Activated T-helper 2 cell treated with anti-CD3 and anti-CD28 coated beads, Interferon-gamma antibody, Interleukin-2, Interleukin-4, amounts not matched to agents 10 μg/mL and 5 μg/mL and 100 μg/mL, durations not matched to agents 14 hours and 24 hours and 36 hours (primary cell): ENCODE measurements around the gene NELL1. TPM values are rescaled to one million over a fixed set of nuclear protein-coding genes. Genes with fewer than 3 reads are reported as not detected.

Source experiments
- DNase-seq: peaks from one replicate; pipeline ENCODE4 v3.0.0; 2021; ENCODE audit warnings: low spot score
- H3K27ac Mint-ChIP-seq: one replicate; pipeline ENCODE4 v1.8.0; 2021; ENCODE audit warnings: mixed read lengths
- H3K27me3 Mint-ChIP-seq: one replicate; pipeline ENCODE4 v1.8.0; 2021; ENCODE audit warnings: low read depth, mixed read lengths
- H3K36me3 Mint-ChIP-seq: one replicate; pipeline ENCODE4 v1.8.0; 2021; ENCODE audit warnings: low read depth, mixed read lengths
- H3K4me1 Mint-ChIP-seq: one replicate; pipeline ENCODE4 v1.8.0; 2021; ENCODE audit warnings: low read depth, mixed read lengths
- H3K4me3 Mint-ChIP-seq: one replicate; pipeline ENCODE4 v1.8.0; 2021; ENCODE audit warnings: low read depth, mild to moderate bottlenecking, moderate library complexity, mixed read lengths
- H3K9me3 Mint-ChIP-seq: one replicate; pipeline ENCODE4 v1.8.0; 2021; ENCODE audit warnings: mixed read lengths
- intact Hi-C: fragments of 100-400 bp; cut with micrococcal nuclease; formaldehyde crosslinking; loops from one replicate; pipeline ENCODE4 v1.15.1; 2023
- total RNA-seq: library from RNA; stranded (reverse); gene quantifications from 2 replicates; pipeline ENCODE4 v1.2.3, GENCODE V29; 2022

The NELL1 gene
- total RNA-seq, 1 donor from 2014 or later = 0.07 TPM

GRCh38 chr11:21179770-21180169 lies 510.4 kb downstream of the NELL1 start:
- intact Hi-C loops = no loop called here

DNA sequence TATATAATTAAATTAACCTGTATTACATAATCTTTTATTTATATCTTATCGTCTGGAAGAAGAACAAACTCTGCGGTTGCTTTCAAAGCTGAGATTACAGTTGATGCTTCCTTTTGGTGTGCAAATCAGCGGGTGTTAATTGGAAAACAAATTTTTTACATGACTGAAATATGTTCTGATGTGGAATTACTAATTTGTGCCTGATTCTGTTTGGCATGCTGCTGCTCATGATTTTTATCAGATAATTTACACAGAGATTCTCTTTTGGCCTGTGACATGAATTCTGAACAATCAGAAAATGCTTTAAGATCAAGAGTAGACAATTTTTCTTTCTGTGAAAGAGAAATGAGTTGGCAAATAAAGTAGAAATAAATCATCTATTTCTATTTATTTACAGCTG lies 510.8 kb downstream of the NELL1 start:
- Mint-ChIP-seq H3K36me3 (no peaks in the 10 kb centered on the region), H3K4me3 (no peak overlapping the region), H3K27ac (no peak overlapping the region), H3K27me3 (no peaks in the 10 kb centered on the region), H3K4me1 (no peaks in the 10 kb centered on the region), H3K9me3 (peaks cover 3% of the 10 kb centered on the region)
- DNase-seq = no peak
- intact Hi-C loops = no loop called here

More at GRCh38 chr11:21179770-21180169, 510.4 kb downstream of the NELL1 start:
- no peak for DNase-seq
- no peak overlapping the region for H3K4me3 Mint-ChIP-seq
- no peaks in the 10 kb centered on the region for H3K27me3 Mint-ChIP-seq
- no peak overlapping the region for H3K27ac Mint-ChIP-seq
- no peaks in the 10 kb centered on the region for H3K4me1 Mint-ChIP-seq
- H3K9me3 Mint-ChIP-seq = peaks cover 3% of the 10 kb centered on the region
- H3K36me3 Mint-ChIP-seq = no peaks in the 10 kb centered on the region

- intact Hi-C loops = no loop called here
- Mint-ChIP-seq H3K4me3 (no peak overlapping the region), H3K36me3 (no peaks in the 10 kb centered on the region)
Observed at GRCh38 chr11:21185959-21186358, 516.6 kb downstream of the NELL1 start.

GRCh38 chr11:21190181-21190580 lies 520.8 kb downstream of the NELL1 start:
- Mint-ChIP-seq H3K4me3 (no peak overlapping the region), H3K9me3 (peaks cover 12% of the 10 kb centered on the region), H3K4me1 (no peaks in the 10 kb centered on the region), H3K27me3 (no peaks in the 10 kb centered on the region), H3K27ac (no peak overlapping the region), H3K36me3 (no peaks in the 10 kb centered on the region)
- intact Hi-C loops = no loop called here
- DNase-seq = no peak

More at GRCh38 chr11:21185959-21186358, 516.6 kb downstream of the NELL1 start:
- Mint-ChIP-seq H3K27me3 (no peaks in the 10 kb centered on the region), H3K27ac (no peak overlapping the region), H3K4me1 (no peaks in the 10 kb centered on the region), H3K9me3 (peaks cover 4% of the 10 kb centered on the region)
- DNase-seq = no peak

DNA sequence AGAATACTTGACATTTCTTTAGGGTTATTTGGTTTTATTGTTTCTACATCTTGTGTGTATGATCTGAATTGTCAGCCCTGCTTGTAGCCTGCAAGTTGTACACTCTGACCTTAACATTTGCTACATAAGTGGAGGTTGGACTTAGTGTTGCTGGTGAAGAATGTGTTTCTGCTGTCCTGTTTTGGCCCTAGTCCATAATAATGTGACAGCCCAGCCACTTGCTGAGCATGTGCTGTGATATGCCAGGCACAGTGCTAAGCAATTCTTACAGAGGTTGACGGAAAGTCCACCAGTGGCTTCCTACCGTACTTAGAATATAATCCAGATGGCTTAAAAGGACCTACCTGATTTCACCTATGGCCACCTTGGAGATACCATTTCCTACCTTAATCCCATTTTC lies 526.6 kb downstream of the NELL1 start:
- Mint-ChIP-seq H3K27me3 (no peaks in the 10 kb centered on the region), H3K9me3 (peaks cover 8% of the 10 kb centered on the region), H3K36me3 (no peaks in the 10 kb centered on the region), H3K4me3 (no peak overlapping the region), H3K27ac (no peak overlapping the region), H3K4me1 (no peaks in the 10 kb centered on the region)
- intact Hi-C loops = no loop called here
- DNase-seq = no peak

DNA sequence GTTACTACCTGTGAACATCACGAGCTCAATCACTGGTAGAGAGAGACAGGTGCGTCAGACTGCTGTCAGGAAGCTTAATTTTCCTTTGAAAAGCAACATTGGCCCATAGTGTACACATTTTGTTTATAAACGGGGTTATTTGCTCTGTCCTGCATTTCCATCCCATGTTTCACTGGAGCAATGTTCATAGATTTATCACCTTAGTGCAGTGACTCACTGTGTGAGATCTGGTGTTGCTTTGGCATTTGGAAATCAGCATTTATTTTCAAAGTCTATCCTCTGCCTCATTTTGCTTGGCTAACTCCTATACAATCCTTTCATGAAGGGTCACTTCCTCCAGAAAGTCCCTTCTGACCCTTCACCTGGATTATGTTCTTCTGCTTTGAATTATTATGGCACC lies 529.1 kb downstream of the NELL1 start:
- no peak for DNase-seq
- Mint-ChIP-seq H3K27me3 (no peaks in the 10 kb centered on the region), H3K4me1 (no peaks in the 10 kb centered on the region), H3K4me3 (no peak overlapping the region), H3K36me3 (no peaks in the 10 kb centered on the region), H3K9me3 (peaks cover 22% of the 10 kb centered on the region), H3K27ac (no peak overlapping the region)
- intact Hi-C loops = no loop called here

DNA sequence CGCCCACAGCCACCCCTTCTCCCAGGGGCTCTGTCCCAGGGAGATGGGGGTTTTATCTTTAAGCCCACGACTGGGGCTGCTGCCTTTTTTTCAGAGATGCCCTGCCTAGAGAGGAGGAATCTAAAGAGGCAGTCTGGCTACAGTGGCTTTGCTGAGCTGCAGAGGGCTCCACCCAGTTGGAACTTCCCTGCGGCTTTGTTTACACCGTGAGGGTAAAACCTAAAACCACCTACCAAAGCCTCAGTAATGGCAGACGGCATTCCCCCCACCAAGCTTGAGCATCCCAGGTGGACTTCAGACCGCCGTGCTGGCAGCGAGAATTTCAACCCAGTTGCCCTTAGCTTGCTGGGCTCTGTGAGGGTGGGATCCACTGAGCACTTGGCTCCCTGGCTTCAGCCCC lies 535.8 kb downstream of the NELL1 start:
- no peak for DNase-seq
- H3K36me3 Mint-ChIP-seq = no peaks in the 10 kb centered on the region
- H3K4me3 Mint-ChIP-seq = no peak overlapping the region
- no peak overlapping the region for H3K27ac Mint-ChIP-seq
- H3K9me3 Mint-ChIP-seq = peaks cover 24% of the 10 kb centered on the region
- no peaks in the 10 kb centered on the region for H3K27me3 Mint-ChIP-seq
- intact Hi-C loops = no loop called here
- H3K4me1 Mint-ChIP-seq = no peaks in the 10 kb centered on the region

GRCh38 chr11:21225860-21226259 lies 556.5 kb downstream of the NELL1 start:
- no peaks in the 10 kb centered on the region for H3K4me1 Mint-ChIP-seq
- no peaks in the 10 kb centered on the region for H3K27me3 Mint-ChIP-seq
- H3K4me3 Mint-ChIP-seq = no peak overlapping the region
- intact Hi-C loops = no loop called here
- DNase-seq = no peak
- H3K36me3 Mint-ChIP-seq = no peaks in the 10 kb centered on the region
- peaks cover 34% of the 10 kb centered on the region for H3K9me3 Mint-ChIP-seq
- no peak overlapping the region for H3K27ac Mint-ChIP-seq

DNA sequence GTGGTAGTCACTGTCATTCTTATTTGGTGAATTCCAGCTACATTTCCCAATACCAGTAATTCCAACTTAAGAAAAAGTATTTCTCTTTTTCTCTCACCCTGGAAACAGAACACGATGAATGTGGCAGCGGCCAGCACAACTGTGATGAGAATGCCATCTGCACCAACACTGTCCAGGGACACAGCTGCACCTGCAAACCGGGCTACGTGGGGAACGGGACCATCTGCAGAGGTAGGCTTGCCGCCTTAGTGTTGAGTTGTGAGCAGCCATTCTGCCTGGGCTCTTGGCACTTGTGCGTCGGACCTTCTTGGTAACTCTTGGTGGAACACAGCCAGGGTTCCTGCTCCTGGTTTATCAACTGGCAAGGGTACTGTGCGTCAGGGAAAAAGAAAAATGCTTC lies 559.8 kb downstream of the NELL1 start:
- H3K27me3 Mint-ChIP-seq = no peaks in the 10 kb centered on the region

GRCh38 chr11:21250196-21250595 lies 580.8 kb downstream of the NELL1 start:
- no peaks in the 10 kb centered on the region for H3K9me3 Mint-ChIP-seq

More for the DNA sequence above, 559.8 kb downstream of the NELL1 start:
- no peak overlapping the region for H3K27ac Mint-ChIP-seq
- intact Hi-C loops = no loop called here
- DNase-seq = no peak
- H3K9me3 Mint-ChIP-seq = peaks cover 19% of the 10 kb centered on the region
- no peaks in the 10 kb centered on the region for H3K36me3 Mint-ChIP-seq
- no peaks in the 10 kb centered on the region for H3K4me1 Mint-ChIP-seq
- no peak overlapping the region for H3K4me3 Mint-ChIP-seq

DNA sequence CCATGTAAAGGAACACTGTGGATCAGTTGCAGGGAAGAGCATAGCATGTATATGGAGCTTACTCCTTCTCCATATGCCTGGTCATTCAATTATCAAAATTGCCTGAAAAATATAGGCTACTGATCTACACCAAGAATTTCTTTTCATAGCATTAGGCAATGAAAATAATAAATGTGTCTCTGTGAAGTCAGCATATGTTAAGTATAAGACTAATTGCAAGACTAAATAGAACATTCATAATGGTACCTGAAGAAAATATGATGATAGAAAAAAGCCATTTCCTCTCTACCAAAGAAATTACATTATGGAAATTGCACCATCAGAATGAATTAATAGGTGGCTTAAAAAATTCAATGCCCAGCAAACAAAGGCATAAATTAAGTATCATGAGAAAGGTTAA lies 584.7 kb downstream of the NELL1 start:
- H3K4me3 Mint-ChIP-seq = no peak overlapping the region
- H3K27me3 Mint-ChIP-seq = no peaks in the 10 kb centered on the region

More at GRCh38 chr11:21250196-21250595, 580.8 kb downstream of the NELL1 start:
- no peak overlapping the region for H3K4me3 Mint-ChIP-seq
- intact Hi-C loops = no loop called here
- H3K27me3 Mint-ChIP-seq = no peaks in the 10 kb centered on the region
- no peaks in the 10 kb centered on the region for H3K4me1 Mint-ChIP-seq
- DNase-seq = no peak
- no peak overlapping the region for H3K27ac Mint-ChIP-seq
- no peaks in the 10 kb centered on the region for H3K36me3 Mint-ChIP-seq

GRCh38 chr11:21254790-21255189 lies 585.4 kb downstream of the NELL1 start:
- Mint-ChIP-seq H3K36me3 (no peaks in the 10 kb centered on the region), H3K27ac (no peak overlapping the region), H3K4me1 (no peaks in the 10 kb centered on the region), H3K4me3 (no peak overlapping the region), H3K9me3 (peaks cover 11% of the 10 kb centered on the region), H3K27me3 (no peaks in the 10 kb centered on the region)
- intact Hi-C loops = no loop called here
- no peak for DNase-seq

More for the DNA sequence above, 584.7 kb downstream of the NELL1 start:
- Mint-ChIP-seq H3K27ac (no peak overlapping the region), H3K4me1 (no peaks in the 10 kb centered on the region), H3K36me3 (no peaks in the 10 kb centered on the region), H3K9me3 (peaks cover 11% of the 10 kb centered on the region)
- DNase-seq = no peak
- intact Hi-C loops = no loop called here

GRCh38 chr11:21257461-21257860 lies 588.1 kb downstream of the NELL1 start:
- no peak overlapping the region for H3K27ac Mint-ChIP-seq
- H3K4me3 Mint-ChIP-seq = no peak overlapping the region
- no peaks in the 10 kb centered on the region for H3K27me3 Mint-ChIP-seq
- H3K36me3 Mint-ChIP-seq = no peaks in the 10 kb centered on the region
- intact Hi-C loops = no loop called here
- DNase-seq = no peak
- peaks cover 11% of the 10 kb centered on the region for H3K9me3 Mint-ChIP-seq
- no peaks in the 10 kb centered on the region for H3K4me1 Mint-ChIP-seq

GRCh38 chr11:21258414-21258813 lies 589.0 kb downstream of the NELL1 start:
- intact Hi-C loops = no loop called here
- no peaks in the 10 kb centered on the region for H3K36me3 Mint-ChIP-seq

More at GRCh38 chr11:21258414-21258813, 589.0 kb downstream of the NELL1 start:
- DNase-seq = no peak
- no peaks in the 10 kb centered on the region for H3K4me1 Mint-ChIP-seq
- H3K9me3 Mint-ChIP-seq = peaks cover 11% of the 10 kb centered on the region
- H3K27ac Mint-ChIP-seq = no peak overlapping the region
- no peaks in the 10 kb centered on the region for H3K27me3 Mint-ChIP-seq
- H3K4me3 Mint-ChIP-seq = no peak overlapping the region
